GM06990 (cell line): ENCODE results near the gene AUTS2.

Experiments used
- DNase-seq: peaks from one replicate; pipeline ENCODE4 v3.0.0-alpha.2; 2011; ENCODE audit not compliant: insufficient read length; ENCODE audit errors: extremely low read depth
- H3K27me3 ChIP-seq: replicated peaks from 2 replicates; pipeline ENCODE4 v1.6.0; 2011; ENCODE audit warnings: low read length; ENCODE audit not compliant: control insufficient read depth, insufficient read depth
- H3K36me3 ChIP-seq: 2 replicates; pipeline ENCODE4 v1.5.1; 2011; ENCODE audit warnings: low read length; ENCODE audit not compliant: control insufficient read depth, insufficient read depth
- H3K4me3 ChIP-seq: replicated peaks from 2 replicates; pipeline ENCODE4 v1.5.1; 2011; ENCODE audit warnings: low read depth, mild to moderate bottlenecking, control low read depth, low read length
- TF ChIP-seq, protein P1 (sequence below): IDR thresholded peaks from 2 replicates; pipeline ENCODE4 v1.5.1; 2011; ENCODE audit warnings: low read length, control low read depth, mild to moderate bottlenecking, inconsistent platforms; ENCODE audit not compliant: insufficient read depth, poor library complexity, severe bottlenecking

Gene AUTS2

DNA sequence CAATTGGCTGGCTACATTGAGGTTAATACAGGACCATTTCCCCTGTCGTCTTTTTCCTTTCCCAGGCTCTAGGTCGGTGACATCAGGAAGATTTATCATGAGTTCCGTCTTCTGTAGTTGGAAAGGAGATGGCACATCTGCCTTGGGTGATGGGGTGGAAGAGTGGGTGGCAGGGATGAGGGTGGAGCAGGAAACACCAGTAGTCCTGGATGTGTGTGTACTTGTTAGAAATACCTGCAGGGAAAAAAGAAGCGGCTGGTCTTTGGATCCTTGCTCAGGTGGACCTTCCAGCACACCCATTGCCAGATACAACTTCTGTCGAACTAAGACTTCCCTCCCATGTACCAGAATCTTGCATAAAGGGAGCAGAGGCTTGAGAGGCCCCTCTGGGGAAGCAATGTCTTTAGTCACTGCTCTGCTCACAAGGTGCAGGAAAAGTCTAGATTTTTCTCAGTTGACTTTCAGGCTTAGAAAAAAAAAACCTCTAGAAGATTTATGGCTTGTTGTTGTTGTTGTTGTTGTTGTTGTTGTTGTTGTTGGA, 1016.9 kb downstream of the AUTS2 start:
- Histone ChIP-seq H3K36me3 (no peaks in the 10 kb centered on the region), H3K4me3 (no peak overlapping the region), H3K27me3 (no peaks in the 10 kb centered on the region)
- no peak for DNase-seq
- TF ChIP-seq, protein P1, sequence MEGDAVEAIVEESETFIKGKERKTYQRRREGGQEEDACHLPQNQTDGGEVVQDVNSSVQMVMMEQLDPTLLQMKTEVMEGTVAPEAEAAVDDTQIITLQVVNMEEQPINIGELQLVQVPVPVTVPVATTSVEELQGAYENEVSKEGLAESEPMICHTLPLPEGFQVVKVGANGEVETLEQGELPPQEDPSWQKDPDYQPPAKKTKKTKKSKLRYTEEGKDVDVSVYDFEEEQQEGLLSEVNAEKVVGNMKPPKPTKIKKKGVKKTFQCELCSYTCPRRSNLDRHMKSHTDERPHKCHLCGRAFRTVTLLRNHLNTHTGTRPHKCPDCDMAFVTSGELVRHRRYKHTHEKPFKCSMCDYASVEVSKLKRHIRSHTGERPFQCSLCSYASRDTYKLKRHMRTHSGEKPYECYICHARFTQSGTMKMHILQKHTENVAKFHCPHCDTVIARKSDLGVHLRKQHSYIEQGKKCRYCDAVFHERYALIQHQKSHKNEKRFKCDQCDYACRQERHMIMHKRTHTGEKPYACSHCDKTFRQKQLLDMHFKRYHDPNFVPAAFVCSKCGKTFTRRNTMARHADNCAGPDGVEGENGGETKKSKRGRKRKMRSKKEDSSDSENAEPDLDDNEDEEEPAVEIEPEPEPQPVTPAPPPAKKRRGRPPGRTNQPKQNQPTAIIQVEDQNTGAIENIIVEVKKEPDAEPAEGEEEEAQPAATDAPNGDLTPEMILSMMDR, result no peak

DNA sequence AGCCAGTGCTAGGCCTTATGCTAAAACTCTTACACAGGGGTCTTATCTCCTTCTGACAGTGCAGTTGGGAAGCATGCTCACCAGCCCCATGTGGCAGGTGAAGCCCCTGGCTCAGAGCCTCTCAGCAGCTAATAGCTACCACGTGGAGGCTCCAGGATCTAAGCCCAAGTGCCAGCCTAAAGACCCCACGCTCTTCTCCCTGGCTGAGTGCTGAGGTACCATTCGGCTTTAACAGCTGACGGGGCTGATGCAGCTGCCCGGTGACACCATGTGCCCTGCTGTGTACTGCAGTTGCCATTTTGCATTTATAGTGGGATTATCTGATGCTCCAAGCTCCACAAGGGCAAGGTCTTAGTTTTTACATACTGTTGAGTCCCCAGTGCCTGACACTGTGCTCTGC, 1017.9 kb downstream of the AUTS2 start:
- H3K36me3 ChIP-seq, result no peaks in the 10 kb centered on the region
- DNase-seq, result no peak
- TF ChIP-seq, protein P1, result no peak
- H3K27me3 ChIP-seq, result no peaks in the 10 kb centered on the region
- H3K4me3 ChIP-seq, result no peak overlapping the region

DNA sequence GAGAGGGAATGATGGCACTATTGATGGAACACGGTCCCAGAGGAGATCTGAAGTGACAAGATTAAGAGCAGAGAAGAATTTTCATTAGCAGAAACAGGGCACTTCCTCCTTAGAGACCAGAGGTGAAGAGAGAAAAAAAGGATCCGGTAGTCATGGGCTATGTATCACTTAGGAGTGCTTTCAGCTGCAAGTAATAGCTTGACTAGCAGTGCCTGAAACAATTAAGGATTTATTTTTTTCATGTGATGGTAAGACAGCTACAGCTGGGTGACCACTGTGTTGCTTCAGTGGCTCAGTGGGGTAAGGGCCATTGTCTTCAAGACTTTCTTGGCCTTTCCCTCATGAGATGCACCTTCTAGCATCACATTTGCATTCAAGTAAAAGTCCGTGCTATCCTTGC, 1018.5 kb downstream of the AUTS2 start:
- Histone ChIP-seq H3K27me3 (no peaks in the 10 kb centered on the region), H3K4me3 (no peak overlapping the region), H3K36me3 (no peaks in the 10 kb centered on the region)
- TF ChIP-seq, protein P1, result no peak
- no peak for DNase-seq

DNA sequence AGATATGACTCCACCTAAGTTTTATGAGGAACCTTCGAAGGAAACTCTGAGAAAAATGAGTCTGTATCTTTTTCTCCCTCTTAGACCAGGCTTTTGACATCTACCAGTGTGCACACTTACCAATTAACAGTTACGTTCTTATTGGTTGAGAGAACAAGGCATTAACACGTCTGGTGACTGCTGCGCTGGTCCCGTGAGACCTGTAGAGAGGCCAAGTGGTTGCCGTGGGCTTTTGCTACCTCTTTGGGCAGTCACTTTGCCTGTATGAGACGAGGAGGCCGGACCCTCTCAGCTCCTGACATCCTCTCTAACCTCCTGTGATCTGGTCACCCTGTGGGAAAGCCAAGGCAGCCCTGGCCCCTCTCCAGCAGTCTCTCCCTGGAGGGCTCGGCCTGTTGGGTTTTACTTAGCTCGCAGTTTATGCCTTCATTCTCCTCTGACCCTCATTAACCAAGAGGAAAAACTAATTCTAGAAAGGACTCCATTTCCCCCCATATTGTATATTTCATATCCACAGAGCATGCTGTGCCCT, 1019.8 kb downstream of the AUTS2 start:
- Histone ChIP-seq H3K4me3 (no peak overlapping the region), H3K36me3 (no peaks in the 10 kb centered on the region), H3K27me3 (no peaks in the 10 kb centered on the region)
- TF ChIP-seq, protein P1, result no peak
- no peak for DNase-seq

DNA sequence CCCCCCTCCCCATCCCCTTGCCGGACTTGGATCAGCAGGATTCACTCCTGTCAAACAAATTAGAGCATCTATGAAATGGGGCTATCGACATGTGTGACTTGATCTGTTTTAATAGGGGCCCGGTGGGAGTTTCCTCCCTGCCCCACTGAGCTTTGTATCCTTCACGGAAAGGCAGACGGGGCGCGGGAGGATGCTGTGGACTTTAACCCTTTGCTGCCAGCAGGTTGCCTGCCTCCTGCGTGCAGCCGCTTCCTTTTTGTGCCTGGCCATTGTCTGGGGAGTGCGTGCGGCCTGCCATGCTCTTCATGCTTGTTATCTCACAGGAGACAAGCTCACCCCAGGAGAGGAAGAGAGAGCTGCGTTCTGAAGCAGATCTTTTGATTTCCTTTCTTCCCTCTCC, 1020.9 kb downstream of the AUTS2 start:
- Histone ChIP-seq H3K36me3 (no peaks in the 10 kb centered on the region), H3K4me3 (no peak overlapping the region), H3K27me3 (no peaks in the 10 kb centered on the region)
- DNase-seq, result no peak
- TF ChIP-seq, protein P1, result no peak

DNA sequence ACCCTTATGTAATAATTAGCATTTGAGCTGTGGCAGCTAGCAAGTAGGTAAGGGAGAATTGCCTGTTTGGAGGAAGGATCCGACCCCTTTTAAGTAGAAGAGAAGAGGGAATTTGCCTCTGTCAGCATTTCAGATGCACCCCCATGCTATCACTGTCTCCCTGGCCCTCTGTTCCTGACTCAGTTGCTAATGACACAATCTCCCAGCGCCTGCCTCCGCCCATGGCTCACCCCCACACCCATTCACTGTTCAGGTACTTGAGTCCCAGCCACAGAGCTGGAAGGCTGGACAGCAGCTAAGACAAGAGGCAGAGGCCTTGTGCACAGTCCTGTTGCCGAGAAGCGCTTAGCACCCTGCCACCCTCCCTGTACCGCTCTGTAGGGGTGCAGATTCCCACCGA, 1021.4 kb downstream of the AUTS2 start:
- H3K4me3 ChIP-seq, result no peak overlapping the region
- TF ChIP-seq, protein P1, result no peak
- H3K27me3 ChIP-seq, result no peaks in the 10 kb centered on the region
- no peaks in the 10 kb centered on the region for H3K36me3 ChIP-seq
- no peak for DNase-seq
